K562 (cell line): Measurements from ENCODE around the gene NDUFA5. TPM values are rescaled to one million over a fixed set of nuclear protein-coding genes. Genes with fewer than 3 reads are reported as not detected.

Source experiments
- ATAC-seq: fragments of 200-7000 bp; cut with Tn5 transposase; 3 replicates; pipeline ENCODE4 v1.9.1; 2020; ENCODE audit warnings: moderate library complexity
- BruUV-seq: library from RNA; stranded (reverse); fragments of 400-500 nt; replicated peaks from 2 replicates; lab custom pipeline; 2021; lab: Mats Ljungman, UMichigan
- CTCF ChIA-PET: fragments of 300-600 bp; formaldehyde crosslinking; extraction: SDS; loops from one replicate; lab custom pipeline; 2021; ENCODE audit warnings: low intra/inter-chr PET ratio; lab: Yijun Ruan, JAX
- POLR2A ChIA-PET: fragments of 300-600, 350-650 bp; sonication (Branson Sonifier 250); formaldehyde crosslinking; extraction: SDS; loops from one replicate; lab custom pipeline; 2021; ENCODE audit warnings: antibody characterized with exemption, inconsistent platforms; lab: Yijun Ruan, JAX
- DNase-seq, 4 experiments: peaks; one replicate each; pipeline versions ENCODE4 v3.0.0 to v3.0.0-alpha.2; 2011 to 2018; ENCODE audit warnings: low spot score in 3 of 4, mixed read lengths in 3 of 4; ENCODE audit errors: extremely low read depth in 1 of 4
- FAIRE-seq: peaks from 2 replicates; lab custom pipeline; 2011; peaks lifted over from hg19 to GRCh38; lab: Jason Lieb, UNC
- H2AFZ ChIP-seq: 2 replicates; pipeline ENCODE4 v1.6.0; 2011; ENCODE audit warnings: low read depth, low read length, control low read depth, inconsistent platforms
- H3K27ac ChIP-seq: fragments of 200-600 bp; 3 replicates; pipeline ENCODE4 v1.8.0; 2011; ENCODE audit warnings: low read depth, mild to moderate bottlenecking, control low read depth, inconsistent platforms, low read length, moderate library complexity, mixed read lengths; ENCODE audit errors: extremely low read depth
- H3K27me3 ChIP-seq, 2 experiments: fragments of 300-600 bp in 1 of 2; 2 replicates in 1 of 2; 3 replicates in 1 of 2; pipeline versions ENCODE4 v1.6.0 to v1.8.0; 2011; ENCODE audit warnings: inconsistent platforms in 2 of 2, low read length in 2 of 2, mild to moderate bottlenecking in 1 of 2, mixed read lengths in 1 of 2, moderate library complexity in 1 of 2; ENCODE audit not compliant: control insufficient read depth in 2 of 2, insufficient read depth in 2 of 2
- H3K36me3 ChIP-seq: fragments of 300-600 bp; 3 replicates; pipeline ENCODE4 v1.8.0; 2011; ENCODE audit warnings: mild to moderate bottlenecking, low read length, inconsistent platforms; ENCODE audit not compliant: control insufficient read depth, insufficient read depth
- H3K4me1 ChIP-seq, 2 experiments: fragments of 200-600 bp in 1 of 2; replicated peaks in 1 of 2; 2 replicates in 1 of 2; 3 replicates in 1 of 2; pipeline versions ENCODE4 v1.5.1 to v1.8.0; 2011; ENCODE audit warnings: inconsistent platforms in 2 of 2, low read length in 2 of 2, mild to moderate bottlenecking in 1 of 2, mixed read lengths in 1 of 2, moderate library complexity in 1 of 2; ENCODE audit not compliant: control insufficient read depth in 2 of 2, insufficient read depth in 2 of 2
- H3K4me2 ChIP-seq: 2 replicates; pipeline ENCODE4 v1.6.1; 2011; ENCODE audit warnings: low read length, control low read depth, inconsistent platforms, mixed read lengths; ENCODE audit not compliant: insufficient read depth
- H3K4me3 ChIP-seq: fragments of 200-600 bp; sonication (generic), shearing (Covaris generic); 2 replicates; pipeline ENCODE4 v1.5.1; 2016; ENCODE audit warnings: control low read depth, inconsistent platforms
- H3K79me2 ChIP-seq: fragments of 200-600 bp; 3 replicates; pipeline ENCODE4 v1.8.0; 2011; ENCODE audit warnings: low read length, inconsistent platforms; ENCODE audit not compliant: control insufficient read depth, insufficient read depth
- H3K9ac ChIP-seq, 2 experiments: 2 replicates each; pipeline versions ENCODE4 v1.6.0 to v1.6.1; 2011; ENCODE audit warnings: low read depth in 2 of 2, low read length in 2 of 2, control low read depth in 1 of 2, inconsistent platforms in 1 of 2, mild to moderate bottlenecking in 1 of 2, mixed read lengths in 1 of 2; ENCODE audit not compliant: insufficient read depth in 1 of 2
- H3K9me1 ChIP-seq: one replicate; pipeline ENCODE4 v1.6.0; 2011; ENCODE audit warnings: inconsistent platforms, mild to moderate bottlenecking, low read length, moderate library complexity; ENCODE audit not compliant: control insufficient read depth, insufficient read depth
- H3K9me3 ChIP-seq: replicated peaks from 2 replicates; pipeline ENCODE4 v1.5.1; 2011; ENCODE audit warnings: low read depth, low read length, inconsistent platforms; ENCODE audit not compliant: control insufficient read depth, insufficient read depth
- H4K20me1 ChIP-seq: replicated peaks from 2 replicates; pipeline ENCODE4 v1.6.1; 2011; ENCODE audit warnings: low read length, inconsistent platforms, mixed read lengths; ENCODE audit not compliant: control insufficient read depth, insufficient read depth
- ADNP ChIP-seq: fragments of 200-800 bp; sonication (Bioruptor generic); IDR thresholded peaks from 2 replicates; pipeline ENCODE4 v1.6.1; 2016; ENCODE audit warnings: missing genetic modification characterization, missing compliant biosample characterization
- CBFA2T3 ChIP-seq: fragments of 450-650 bp; IDR thresholded peaks from 2 replicates; pipeline ENCODE4 v1.6.1; 2017
- ETS1 ChIP-seq: conservative IDR thresholded peaks from 2 replicates; pipeline ENCODE4 v1.6.1; 2011; ENCODE audit warnings: low read depth, mild to moderate bottlenecking, low read length; ENCODE audit not compliant: control insufficient read depth
- KDM1A ChIP-seq, 2 experiments: fragments of 450-650 bp; IDR thresholded peaks; 2 replicates each; pipeline ENCODE4 v1.6.1; 2016; ENCODE audit warnings: mild to moderate bottlenecking in 2 of 2
- NFXL1 ChIP-seq: fragments of 450-650 bp; formaldehyde crosslinking; IDR thresholded peaks from 2 replicates; pipeline ENCODE4 v1.4.0; 2021; ENCODE audit warnings: mild to moderate bottlenecking
- SMARCA5 ChIP-seq: fragments of 450-650 bp; IDR thresholded peaks from 2 replicates; pipeline ENCODE4 v1.6.1; 2016
- TCF7 ChIP-seq: sonication (generic); IDR thresholded peaks from 2 replicates; pipeline ENCODE4 v1.6.1; 2016; ENCODE audit warnings: antibody characterized with exemption, borderline replicate concordance
- ZNF175 ChIP-seq: fragments of 200-800 bp; sonication (Bioruptor generic); IDR thresholded peaks from 2 replicates; pipeline ENCODE4 v1.6.1; 2016; ENCODE audit warnings: low read depth, mild to moderate bottlenecking, missing genetic modification characterization, missing compliant biosample characterization
- ZNF583 ChIP-seq: fragments of 250-450 bp; sonication (Bioruptor Pico); IDR thresholded peaks from 2 replicates; pipeline ENCODE4 v1.4.0; 2020
- WGBS: fragments of 100-300 bp; shearing (Covaris generic); methylation state at CpG from one replicate; pipeline ENCODE4 v1.1.6; 2016; ENCODE audit warnings: low coverage, mixed read lengths; ENCODE audit not compliant: insufficient coverage; ENCODE audit errors: missing lambda C conversion rate; 5-methylcytosine and 5-hydroxymethylcytosine counted together
- in situ Hi-C: fragments of 300-500 bp; cut with MboI; formaldehyde crosslinking; loops from 4 replicates; pipeline ENCODE4 v1.15.0; 2018; ENCODE audit warnings: inconsistent platforms, mixed read lengths
- intact Hi-C: fragments of 100-400 bp; cut with micrococcal nuclease; formaldehyde crosslinking; loops from 2 replicates; pipeline ENCODE4 v1.14.2; 2022
- polyA plus RNA-seq, 8 experiments: library from polyadenylated mRNA; depleted of rRNA in 4 of 8; stranded (reverse) in 5 of 8; unstranded in 3 of 8; fragments of >200 nt; fragmentation: Nextera tagmentation in 2 of 8; fragmentation: Illumina TruSeq in 1 of 8; extraction: Ambion mirVana in 2 of 8; extraction: Trizol in 1 of 8; gene quantifications; 2 replicates each; pipeline versions ENCODE4 v1.2.1 to v1.2.3, GENCODE V29; 2011 to 2014; ENCODE audit warnings: inconsistent platforms in 1 of 8, missing spikeins in 1 of 8
- total RNA-seq, 7 experiments: library from RNA; depleted of rRNA in 6 of 7; stranded (reverse); fragments of >200 nt in 6 of 7; fragmentation: Illumina TruSeq in 2 of 7; extraction: Trizol in 2 of 7; gene quantifications; 2 replicates each; pipeline versions ENCODE4 v1.2.1 to v1.2.3, GENCODE V29; 2011 to 2021; ENCODE audit warnings: low replicate concordance in 1 of 7
- TF ChIP-seq, protein P1 (sequence below): sonication (generic); formaldehyde crosslinking; IDR thresholded peaks from 2 replicates; pipeline ENCODE4 v1.8.1; 2023; ENCODE audit warnings: mild to moderate bottlenecking, missing genetic modification reagents

Gene NDUFA5
- total and polyA plus RNA-seq, 9 of the 15 experiments (the other 6 are each of a cell fraction or from before 2014, with no cell fraction given) = 155 to 677 (median 269) TPM

GRCh38 chr7:123535517-123535916 is 22.1 kb downstream of the NDUFA5 start:
- no peak for TF ChIP-seq ETS1
- TF ChIP-seq CBFA2T3 = peak; percentile 36
- TF ChIP-seq NFXL1 (CRISPR knock-in tag) = no peak
- peak; percentile 53; the same call in 1 of the 2 replicates for TF ChIP-seq ZNF175 (CRISPR knock-in tag)
- TF ChIP-seq, protein P1, sequence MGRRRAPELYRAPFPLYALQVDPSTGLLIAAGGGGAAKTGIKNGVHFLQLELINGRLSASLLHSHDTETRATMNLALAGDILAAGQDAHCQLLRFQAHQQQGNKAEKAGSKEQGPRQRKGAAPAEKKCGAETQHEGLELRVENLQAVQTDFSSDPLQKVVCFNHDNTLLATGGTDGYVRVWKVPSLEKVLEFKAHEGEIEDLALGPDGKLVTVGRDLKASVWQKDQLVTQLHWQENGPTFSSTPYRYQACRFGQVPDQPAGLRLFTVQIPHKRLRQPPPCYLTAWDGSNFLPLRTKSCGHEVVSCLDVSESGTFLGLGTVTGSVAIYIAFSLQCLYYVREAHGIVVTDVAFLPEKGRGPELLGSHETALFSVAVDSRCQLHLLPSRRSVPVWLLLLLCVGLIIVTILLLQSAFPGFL (CRISPR knock-in tag) = no peak
- 0 out of 2 replicates have a peak, but pooled peaks have one; percentile 29 for TF ChIP-seq SMARCA5
- TF ChIP-seq ADNP (tag) = 0 out of 2 replicates have a peak, but pooled peaks have one; percentile 59
- TF ChIP-seq ZNF583 = no peak
- TF ChIP-seq TCF7 = no peak
- TF ChIP-seq KDM1A (IDR thresholded peaks at IDR 0.05) = peak in 1 of 2 experiments; percentile 37; a peak in 1 of 4 replicates
- H3K79me2 ChIP-seq = peaks cover 10% of the 10 kb centered on the region; the same call in 2 of the 3 replicates
- intact Hi-C loops (loop anchor here (2.0 to 5.0 kb wide), 3 partner anchors 21 to 213 kb away; partner anchors contain the start of genes NDUFA5 and WASL), in situ Hi-C loops (loop anchor here (5.0 kb wide), 1 partner anchor 43 kb away; no protein-coding TSS in a partner anchor)
- peak overlapping the region; percentile 7 to 49; a peak in 1 of 4 replicates for H3K9ac ChIP-seq
- CTCF ChIA-PET = interaction anchor here (0.7 to 4.4 kb wide), 2 partner anchors 41 to 117 kb away, joined by 3 to 45 read pairs; no protein-coding TSS in a partner anchor
- no peaks in the 10 kb centered on the region for H4K20me1 ChIP-seq
- H3K4me3 ChIP-seq = peak overlapping the region; percentile 69
- 29% methylated on average over 12 of the region's 12 CpGs for WGBS
- H3K9me1 ChIP-seq = no peaks in the 10 kb centered on the region
- peak overlapping the region; percentile 73 for H3K4me2 ChIP-seq
- H3K9me3 ChIP-seq = no peaks in the 10 kb centered on the region
- ATAC-seq (no peak), FAIRE-seq (no peak), DNase-seq (peak in 1 of 4 experiments; percentile 55)
- peaks cover 4 to 19% of the 10 kb centered on the region in 2 experiments for H3K4me1 ChIP-seq
- H2AFZ ChIP-seq = peak overlapping the region; percentile 82
- no TSS peak for BruUV-seq
- POLR2A ChIA-PET = interaction anchor here (1.0 to 2.3 kb wide), 3 partner anchors 17 to 22 kb away, joined by 3 to 13 read pairs (median 6); partner anchors contain the start of gene NDUFA5
- H3K36me3 ChIP-seq = peaks cover 14% of the 10 kb centered on the region
- H3K27me3 ChIP-seq = no peaks in the 10 kb centered on the region
- H3K27ac ChIP-seq = peak overlapping the region; percentile 67; the same call in 2 of the 3 replicates
